Stimulated activated CD4-positive, alpha-beta T cell treated with anti-CD3 and anti-CD28 coated beads, Interleukin-2, amount 100 ng/mL, for 24 hours (primary cell): ENCODE data around the gene SBDS.
"Not testable (repeated sequence)": the region's sequence is repeated elsewhere in the genome, so short reads cannot be mapped to it uniquely, and the experiment has no call there.

Experiments
- DNase-seq, 2 donors: peaks; one replicate each; pipeline ENCODE4 v3.0.0-alpha.2; 2020

Gene SBDS

GRCh38 chr7:66994691-66995049, 716 bp downstream of the SBDS start:
- DNase-seq = peak; percentile 38 to 50

- DNase-seq = not testable (repeated sequence)
These were observed 1.3 kb downstream of the SBDS start for GRCh38 chr7:66994051-66994450.

- not testable (repeated sequence) for DNase-seq
These were observed 5.8 kb downstream of the SBDS start for GRCh38 chr7:66989552-66989951.

GRCh38 chr7:66980336-66980735, 15.1 kb downstream of the SBDS start:
- DNase-seq = not testable (repeated sequence)

- not testable (repeated sequence) for DNase-seq
These were observed 16.4 kb downstream of the SBDS start for GRCh38 chr7:66979013-66979412.

- DNase-seq = not testable (repeated sequence)
These were observed 17.1 kb downstream of the SBDS start for GRCh38 chr7:66978312-66978711.

GRCh38 chr7:66974986-66975590, 20.3 kb downstream of the SBDS start:
- no peak for DNase-seq

GRCh38 chr7:66970310-66970709, 25.1 kb downstream of the SBDS start:
- DNase-seq = no peak

GRCh38 chr7:66969001-66969400, 26.4 kb downstream of the SBDS start:
- not testable (repeated sequence) for DNase-seq

- DNase-seq = no peak
These were observed 28.4 kb downstream of the SBDS start for GRCh38 chr7:66967029-66967428.

- no peak for DNase-seq
These were observed 31.0 kb downstream of the SBDS start for GRCh38 chr7:66964411-66964810.

GRCh38 chr7:66961096-66961495, 34.3 kb downstream of the SBDS start:
- DNase-seq = no peak

- no peak for DNase-seq
These were observed 35.2 kb downstream of the SBDS start for GRCh38 chr7:66960192-66960591.

GRCh38 chr7:66958538-66959350, 36.6 kb downstream of the SBDS start:
- DNase-seq = no peak

- no peak for DNase-seq
These were observed 37.6 kb downstream of the SBDS start for GRCh38 chr7:66957595-66958290.

- DNase-seq = no peak
These were observed 42.4 kb downstream of the SBDS start for GRCh38 chr7:66953044-66953427.

GRCh38 chr7:66952343-66953043, 42.9 kb downstream of the SBDS start:
- DNase-seq = no peak

GRCh38 chr7:66950763-66951162, 44.6 kb downstream of the SBDS start:
- DNase-seq = no peak

- no peak for DNase-seq
These were observed 45.1 kb downstream of the SBDS start for GRCh38 chr7:66950311-66950710.

GRCh38 chr7:66948480-66949109, 46.8 kb downstream of the SBDS start:
- no peak for DNase-seq

- DNase-seq = no peak
These were observed 48.8 kb downstream of the SBDS start for GRCh38 chr7:66946545-66946944.

GRCh38 chr7:66939325-66939724, 56.1 kb downstream of the SBDS start:
- DNase-seq = no peak

- no peak for DNase-seq
These were observed 57.4 kb downstream of the SBDS start for GRCh38 chr7:66937940-66938339.
